Measurements from ENCODE around the gene SMKR1.

DNA sequence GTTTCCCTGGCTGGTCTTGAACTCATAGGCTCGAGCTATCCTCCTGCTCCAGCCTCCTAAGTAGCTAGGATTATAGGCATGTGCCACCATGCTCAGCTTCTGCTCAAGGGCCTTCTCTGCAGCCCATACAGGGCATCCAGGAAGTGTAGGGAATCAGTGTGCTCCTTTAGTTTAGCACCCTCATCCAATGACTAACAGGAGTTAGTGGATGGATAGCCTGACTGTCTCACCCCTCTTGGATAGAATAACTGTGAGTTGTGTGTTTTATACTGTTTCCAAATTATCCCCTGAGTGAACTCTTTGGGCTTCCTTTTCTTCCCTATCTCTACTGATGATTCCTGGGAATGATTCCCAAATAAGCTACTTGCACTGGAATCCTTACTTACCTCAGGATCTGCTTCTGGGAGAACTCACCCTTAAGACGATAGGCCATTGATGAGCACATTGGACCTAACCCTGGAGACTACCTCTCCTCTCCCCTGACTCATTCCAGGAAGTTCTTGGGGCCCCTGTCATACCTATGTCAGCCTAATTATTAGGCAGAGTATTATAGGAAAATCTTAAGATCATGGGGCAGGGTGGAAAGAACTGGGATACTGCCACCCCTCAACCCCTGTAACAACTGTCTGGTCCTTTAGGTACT is 49.6 kb upstream of the SMKR1 start:
- TF ChIP-seq, protein P1, sequence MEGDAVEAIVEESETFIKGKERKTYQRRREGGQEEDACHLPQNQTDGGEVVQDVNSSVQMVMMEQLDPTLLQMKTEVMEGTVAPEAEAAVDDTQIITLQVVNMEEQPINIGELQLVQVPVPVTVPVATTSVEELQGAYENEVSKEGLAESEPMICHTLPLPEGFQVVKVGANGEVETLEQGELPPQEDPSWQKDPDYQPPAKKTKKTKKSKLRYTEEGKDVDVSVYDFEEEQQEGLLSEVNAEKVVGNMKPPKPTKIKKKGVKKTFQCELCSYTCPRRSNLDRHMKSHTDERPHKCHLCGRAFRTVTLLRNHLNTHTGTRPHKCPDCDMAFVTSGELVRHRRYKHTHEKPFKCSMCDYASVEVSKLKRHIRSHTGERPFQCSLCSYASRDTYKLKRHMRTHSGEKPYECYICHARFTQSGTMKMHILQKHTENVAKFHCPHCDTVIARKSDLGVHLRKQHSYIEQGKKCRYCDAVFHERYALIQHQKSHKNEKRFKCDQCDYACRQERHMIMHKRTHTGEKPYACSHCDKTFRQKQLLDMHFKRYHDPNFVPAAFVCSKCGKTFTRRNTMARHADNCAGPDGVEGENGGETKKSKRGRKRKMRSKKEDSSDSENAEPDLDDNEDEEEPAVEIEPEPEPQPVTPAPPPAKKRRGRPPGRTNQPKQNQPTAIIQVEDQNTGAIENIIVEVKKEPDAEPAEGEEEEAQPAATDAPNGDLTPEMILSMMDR (IDR thresholded peaks at IDR 0.05), result no peak
- no peak for TF ChIP-seq POLR2AphosphoS5 (IDR thresholded peaks at IDR 0.05; ENCODE audit: insufficient read depth in 1 of 2, low read depth in 1 of 2)
